ENCODE results near the gene SLC13A4.
A peak's percentile ranks its signal among the peaks of the same experiment; 100 is the strongest.
"Not testable (repeated sequence)": the region's sequence is repeated elsewhere in the genome, so short reads cannot be mapped to it uniquely, and the experiment has no call there.

SLC13A4 gene, protein sequence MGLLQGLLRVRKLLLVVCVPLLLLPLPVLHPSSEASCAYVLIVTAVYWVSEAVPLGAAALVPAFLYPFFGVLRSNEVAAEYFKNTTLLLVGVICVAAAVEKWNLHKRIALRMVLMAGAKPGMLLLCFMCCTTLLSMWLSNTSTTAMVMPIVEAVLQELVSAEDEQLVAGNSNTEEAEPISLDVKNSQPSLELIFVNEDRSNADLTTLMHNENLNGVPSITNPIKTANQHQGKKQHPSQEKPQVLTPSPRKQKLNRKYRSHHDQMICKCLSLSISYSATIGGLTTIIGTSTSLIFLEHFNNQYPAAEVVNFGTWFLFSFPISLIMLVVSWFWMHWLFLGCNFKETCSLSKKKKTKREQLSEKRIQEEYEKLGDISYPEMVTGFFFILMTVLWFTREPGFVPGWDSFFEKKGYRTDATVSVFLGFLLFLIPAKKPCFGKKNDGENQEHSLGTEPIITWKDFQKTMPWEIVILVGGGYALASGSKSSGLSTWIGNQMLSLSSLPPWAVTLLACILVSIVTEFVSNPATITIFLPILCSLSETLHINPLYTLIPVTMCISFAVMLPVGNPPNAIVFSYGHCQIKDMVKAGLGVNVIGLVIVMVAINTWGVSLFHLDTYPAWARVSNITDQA

DNA sequence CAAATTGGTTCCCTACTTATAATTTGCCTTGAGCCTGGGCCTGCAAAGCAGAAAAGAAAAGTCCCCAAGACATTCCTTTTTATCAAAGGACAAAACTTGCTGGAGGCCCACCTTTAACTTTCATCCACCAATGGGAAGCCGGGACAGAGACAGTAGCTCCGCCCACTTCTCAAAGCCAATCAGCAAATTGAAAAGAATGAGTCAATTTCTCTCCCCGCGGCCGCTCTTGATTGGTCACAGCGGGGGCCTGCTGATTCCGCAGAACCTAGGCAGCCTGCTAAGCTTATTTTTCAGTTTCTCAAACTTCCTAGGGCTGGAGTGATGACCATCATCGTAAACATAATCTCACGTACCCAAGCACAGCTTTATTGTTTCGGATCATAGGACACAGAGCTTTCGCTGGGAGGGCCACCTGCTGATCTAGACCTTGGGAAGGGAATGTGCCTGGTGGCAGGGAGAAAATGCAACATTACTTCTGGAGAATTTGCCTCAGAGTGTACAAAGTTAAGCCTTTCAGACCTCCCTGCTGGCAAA, at the start of gene SLC13A4:
TSS of gene SLC13A4 (minus strand) at position 51 of the 534 bp plus-strand sequence. CDS start 690 bp downstream, outside the sequence.
- DNase-seq = no peak

- DNase-seq = not testable (repeated sequence)
These were observed 47.9 kb upstream of the SLC13A4 start for GRCh38 chr7:135775915-135776314.

- DNase-seq = no peak
These were observed 47.2 kb upstream of the SLC13A4 start for GRCh38 chr7:135775230-135775629.

- DNase-seq = no peak
These were observed 46.3 kb upstream of the SLC13A4 start for GRCh38 chr7:135774284-135774683.

GRCh38 chr7:135773464-135773863, 45.5 kb upstream of the SLC13A4 start:
- DNase-seq = no peak

DNA sequence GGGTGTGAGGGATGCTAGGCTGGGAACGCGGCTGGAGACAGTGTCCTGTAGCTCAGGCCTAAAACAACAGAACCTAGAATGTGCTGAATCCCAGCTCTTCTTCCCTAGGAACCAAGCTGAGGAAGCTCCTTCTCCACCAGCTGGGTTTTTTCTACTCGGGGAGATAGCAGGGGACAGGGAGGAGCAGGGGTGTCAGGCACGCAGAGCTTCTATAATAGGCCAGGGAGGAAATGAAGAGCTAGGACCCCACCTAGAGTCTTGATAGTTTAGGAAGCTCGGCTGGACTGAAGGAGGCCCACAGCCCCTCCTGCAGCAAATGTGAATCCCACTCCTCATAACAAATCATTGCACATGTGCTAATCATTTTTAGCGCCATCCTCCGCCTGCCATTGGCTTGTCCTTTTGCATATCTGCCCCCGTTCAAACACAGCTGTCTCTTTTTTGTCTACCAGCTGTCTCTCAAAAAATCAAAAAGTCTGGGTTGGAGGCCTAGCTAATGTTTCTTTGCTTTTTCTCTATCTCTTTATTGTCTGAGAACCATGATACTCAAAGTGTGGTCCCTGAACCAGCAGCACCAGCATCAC, 44.7 kb upstream of the SLC13A4 start:
- no peak for DNase-seq

DNA sequence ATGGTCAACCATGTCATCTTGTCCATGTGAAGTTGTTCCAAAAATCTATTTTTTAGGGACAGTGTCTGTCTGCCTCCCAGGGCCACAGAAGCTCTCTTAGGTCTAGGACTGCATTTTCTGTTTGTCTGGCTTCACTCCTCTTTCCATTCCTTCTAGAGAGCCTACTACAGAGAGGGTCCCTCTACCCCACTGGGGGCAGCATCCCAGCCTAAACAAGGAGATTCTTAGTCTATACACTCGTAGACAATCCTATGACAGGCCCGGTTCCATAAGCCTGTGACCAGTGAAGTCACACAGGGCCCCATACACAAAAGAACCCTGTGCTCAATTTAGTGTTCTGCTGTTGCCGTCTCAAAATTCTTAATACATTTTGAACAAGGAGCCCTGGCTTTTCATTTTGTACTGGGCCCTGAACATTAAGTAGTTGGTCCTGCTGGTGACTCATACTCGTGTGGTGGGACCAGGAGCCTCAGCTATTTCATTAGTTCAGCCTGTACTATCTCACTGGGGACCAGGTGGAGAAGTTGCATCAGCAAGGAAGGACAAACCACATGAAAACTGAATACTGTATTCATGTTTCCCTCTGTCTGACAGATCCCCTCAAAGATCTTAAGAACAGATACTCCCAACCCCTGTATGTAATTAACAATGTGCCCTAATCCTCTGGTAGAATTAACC, 44.1 kb upstream of the SLC13A4 start:
- DNase-seq = peak; percentile 37

DNA sequence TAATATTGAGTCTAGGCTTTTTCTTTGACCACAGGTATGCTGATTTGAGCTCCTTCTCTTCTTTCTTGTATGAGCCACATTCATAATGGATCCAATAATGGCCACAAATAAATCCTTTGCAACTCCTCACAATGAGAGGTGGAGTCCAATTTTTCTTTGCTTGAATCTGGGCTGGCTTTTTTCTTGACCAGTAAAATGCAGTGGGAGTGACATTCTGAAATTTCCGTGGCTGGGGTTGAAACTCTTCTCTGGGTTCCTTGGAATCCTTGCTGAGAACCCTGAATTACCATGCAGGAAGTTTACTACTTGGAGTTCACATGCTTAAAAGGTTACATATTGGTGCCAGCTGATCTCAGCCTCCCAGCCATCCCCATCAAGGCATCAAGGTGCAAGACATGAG, 43.1 kb upstream of the SLC13A4 start:
- no peak for DNase-seq

DNA sequence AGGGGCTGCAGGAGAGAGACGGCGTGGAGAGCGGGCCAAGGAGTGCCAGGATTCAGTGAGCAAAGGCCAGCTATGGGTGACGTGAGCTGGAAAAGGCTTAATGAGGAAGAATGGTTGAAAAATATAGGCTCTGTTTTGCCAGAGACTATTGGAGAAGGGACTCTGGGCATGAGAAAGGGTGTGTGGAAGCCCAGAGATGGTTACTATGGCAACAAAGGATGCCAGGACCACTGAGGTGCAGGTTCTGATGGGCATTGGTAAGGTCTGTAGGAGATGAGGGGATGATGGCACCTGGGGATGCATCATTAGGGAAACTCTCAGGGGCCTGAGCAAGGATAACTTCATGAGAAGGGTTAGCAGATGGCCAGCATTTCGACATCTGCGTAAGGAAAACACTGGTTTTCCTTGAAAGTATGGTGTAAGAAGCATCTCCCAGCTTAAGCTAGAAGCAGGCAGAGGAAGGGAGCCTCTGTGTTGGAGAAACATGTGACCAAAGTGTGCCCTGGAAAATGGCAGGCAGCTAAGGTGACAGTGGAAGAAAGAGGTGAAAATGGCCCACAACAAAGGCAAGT, 42.2 kb upstream of the SLC13A4 start:
- DNase-seq = no peak

DNA sequence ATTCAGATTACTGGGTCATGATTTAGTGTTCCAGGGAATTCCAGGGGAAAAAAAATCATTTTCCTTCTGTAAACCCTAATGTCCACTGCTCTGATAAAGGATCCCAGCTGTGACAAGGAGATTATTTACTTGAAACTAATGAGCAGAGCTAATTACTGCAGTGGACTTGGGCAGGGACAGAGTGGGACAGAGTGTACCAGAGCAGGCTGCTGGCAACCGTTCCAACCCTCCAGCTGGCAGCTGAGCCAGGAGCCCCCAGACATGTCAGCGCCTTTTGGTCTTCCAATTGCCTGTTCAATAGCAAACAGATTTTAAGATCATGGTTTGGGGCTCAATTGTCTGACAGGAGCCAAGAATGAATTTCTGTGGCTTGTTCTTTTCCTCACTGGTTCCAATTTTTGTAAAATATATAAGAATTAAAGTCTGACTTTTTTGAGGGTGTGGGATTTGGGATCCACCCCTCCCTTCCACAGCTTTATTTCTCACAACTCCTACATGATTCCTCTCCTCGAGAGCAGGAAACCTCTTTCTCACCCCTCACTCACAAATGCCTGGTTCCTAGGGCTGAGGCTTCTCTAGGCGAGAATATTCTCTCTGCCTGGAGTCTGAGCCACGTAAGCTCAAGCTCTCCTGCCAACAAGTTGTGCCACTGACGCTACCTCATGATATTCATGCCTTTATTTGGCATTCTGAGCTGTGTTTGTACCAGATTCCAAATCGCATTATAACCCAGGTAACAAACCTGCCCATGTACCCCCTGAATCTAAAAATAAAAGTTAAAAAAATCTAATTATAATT, 41.2 kb upstream of the SLC13A4 start:
- no peak for DNase-seq

GRCh38 chr7:135768467-135768866, 40.5 kb upstream of the SLC13A4 start:
- no peak for DNase-seq

- DNase-seq = no peak
These were observed 40.1 kb upstream of the SLC13A4 start for GRCh38 chr7:135768064-135768463.

GRCh38 chr7:135763261-135763660, 35.3 kb upstream of the SLC13A4 start:
- no peak for DNase-seq

GRCh38 chr7:135761751-135762488, 33.9 kb upstream of the SLC13A4 start:
- DNase-seq = no peak

GRCh38 chr7:135759532-135759931, 31.5 kb upstream of the SLC13A4 start:
- DNase-seq = no peak

DNA sequence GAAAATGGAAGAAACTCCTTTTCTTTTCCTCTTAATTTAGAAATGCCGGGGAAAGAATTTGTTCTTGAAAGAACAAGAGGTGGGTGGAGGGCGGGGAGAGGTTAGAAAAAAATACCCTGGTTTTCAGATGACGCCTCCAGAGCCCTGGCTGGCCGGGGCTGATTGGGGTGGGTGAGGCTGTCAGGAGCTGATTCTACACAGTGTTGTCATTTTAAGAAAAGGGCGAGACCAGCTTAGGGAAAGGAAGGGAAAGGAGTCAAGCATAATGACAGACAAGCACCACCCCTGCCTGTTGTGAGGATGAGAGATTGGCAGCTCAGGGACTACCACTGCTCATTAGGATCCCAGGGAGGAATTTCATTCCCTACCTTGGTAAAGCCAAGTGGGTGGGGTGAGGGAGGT, 30.5 kb upstream of the SLC13A4 start:
- DNase-seq = no peak

- peak; percentile 16 for DNase-seq
These were observed 29.9 kb upstream of the SLC13A4 start for GRCh38 chr7:135757719-135758411.

DNA sequence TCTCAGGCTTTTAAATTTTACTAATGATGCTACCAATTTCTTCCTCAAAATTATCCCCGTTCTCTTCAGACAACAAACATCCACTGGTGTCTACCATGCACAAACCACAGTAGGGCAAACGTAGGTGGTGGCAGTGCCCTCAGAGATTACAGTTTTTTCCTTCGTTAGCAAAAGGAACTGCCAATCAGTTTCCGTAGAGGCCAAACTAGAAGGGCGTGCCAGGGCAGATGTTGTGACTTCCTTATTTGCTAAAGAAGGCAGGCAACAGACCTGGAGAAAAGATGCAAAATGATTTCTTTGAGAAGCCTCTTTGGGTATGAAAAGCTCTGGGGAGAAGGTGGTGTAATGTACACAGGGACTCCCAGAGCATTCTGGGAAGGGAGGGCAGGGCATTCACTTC, 28.2 kb upstream of the SLC13A4 start:
- no peak for DNase-seq

DNA sequence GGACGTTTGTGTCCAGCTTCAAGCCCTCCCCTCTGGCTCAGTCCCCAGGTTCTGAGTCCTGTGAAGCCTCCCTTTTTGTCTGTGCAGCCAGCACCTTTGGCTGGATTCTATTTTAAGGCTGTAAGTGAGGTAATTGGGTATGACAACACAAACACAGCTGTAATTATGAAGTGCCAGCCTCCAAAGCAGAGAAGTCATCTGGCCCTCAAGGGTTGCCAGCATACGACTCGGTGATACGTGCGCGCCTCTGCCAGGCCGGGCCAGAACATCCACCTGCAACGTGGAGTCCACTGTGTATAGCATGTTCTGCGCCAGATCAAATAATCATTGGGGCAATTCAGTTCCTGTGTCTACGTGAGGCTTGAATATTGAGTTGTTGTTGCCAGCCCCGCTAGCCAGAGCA, 27.4 kb upstream of the SLC13A4 start:
- no peak for DNase-seq

GRCh38 chr7:135753616-135754413, 25.8 kb upstream of the SLC13A4 start:
- DNase-seq = no peak

Data from NCI-H82 (cell line).